IMR-90 (cell line): Measurements from ENCODE around the gene IGF1R. TPM values are rescaled to one million over a fixed set of nuclear protein-coding genes. Genes with fewer than 3 reads are reported as not detected.

Experiments
- ATAC-seq: fragments of 200-7000 bp; cut with Tn5 transposase; 2 replicates; pipeline ENCODE4 v1.9.1; 2020; ENCODE audit warnings: low read depth, mild to moderate bottlenecking, moderate library complexity
- BruUV-seq: library from RNA; stranded (reverse); fragments of 400-500 nt; replicated peaks from 2 replicates; lab custom pipeline; 2021; lab: Mats Ljungman, UMichigan
- CTCF ChIA-PET: fragments of 300-600 bp; formaldehyde crosslinking; extraction: SDS; loops from one replicate; lab custom pipeline; 2021; ENCODE audit warnings: antibody characterized with exemption; lab: Yijun Ruan, JAX
- POLR2A ChIA-PET: fragments of 300-600 bp; sonication (Branson Sonifier 250); formaldehyde crosslinking; loops from one replicate; lab custom pipeline; 2022; ENCODE audit warnings: antibody characterized with exemption; ENCODE audit not compliant: unreplicated experiment; lab: Charles Lee
- DNase-seq: peaks from one replicate; pipeline ENCODE4 v3.0.0; 2013
- H2AFZ ChIP-seq: replicated peaks from 2 replicates; pipeline ENCODE3; 2013; ENCODE audit warnings: low read length, mild to moderate bottlenecking; ENCODE audit not compliant: poor library complexity
- H2AK5ac ChIP-seq: 2 replicates; pipeline ENCODE4 v1.6.1; 2013; ENCODE audit warnings: low read depth, low read length, inconsistent platforms
- H2AK9ac ChIP-seq: replicated peaks from 2 replicates; pipeline ENCODE3; 2013; ENCODE audit warnings: mild to moderate bottlenecking, low read depth, low read length, moderate library complexity; ENCODE audit not compliant: poor library complexity
- H2BK120ac ChIP-seq: 2 replicates; pipeline ENCODE4 v1.6.1; 2013; ENCODE audit warnings: low read depth, low read length, inconsistent platforms
- H2BK15ac ChIP-seq: 3 replicates; pipeline ENCODE4 v1.6.1; 2013; ENCODE audit warnings: low read depth, low read length, inconsistent platforms
- H2BK20ac ChIP-seq: 2 replicates; pipeline ENCODE4 v1.6.1; 2013; ENCODE audit warnings: low read depth, mild to moderate bottlenecking, inconsistent platforms, low read length, moderate library complexity
- H2BK5ac ChIP-seq: 2 replicates; pipeline ENCODE4 v1.6.1; 2013; ENCODE audit warnings: mild to moderate bottlenecking, low read depth, low read length, inconsistent platforms; ENCODE audit not compliant: poor library complexity, severe bottlenecking
- H3K14ac ChIP-seq: replicated peaks from 2 replicates; pipeline ENCODE4 v1.6.1; 2013; ENCODE audit warnings: low read depth, low read length, inconsistent platforms
- H3K18ac ChIP-seq: 2 replicates; pipeline ENCODE4 v1.6.1; 2013; ENCODE audit warnings: low read depth, low read length, control low read depth
- H3K23ac ChIP-seq: 2 replicates; pipeline ENCODE4 v1.6.1; 2013; ENCODE audit warnings: low read depth, low read length, inconsistent platforms
- H3K27ac ChIP-seq: 2 replicates; pipeline ENCODE4 v1.5.1; 2013; ENCODE audit warnings: mild to moderate bottlenecking, control low read depth, low read length; ENCODE audit not compliant: insufficient read depth
- H3K27me3 ChIP-seq: 2 replicates; pipeline ENCODE4 v1.6.1; 2013; ENCODE audit warnings: low read length; ENCODE audit not compliant: control insufficient read depth, insufficient read depth
- H3K36me3 ChIP-seq: 2 replicates; pipeline ENCODE4 v1.6.1; 2013; ENCODE audit warnings: low read length, mixed read lengths; ENCODE audit not compliant: control insufficient read depth, insufficient read depth
- H3K4ac ChIP-seq: 2 replicates; pipeline ENCODE4 v1.6.1; 2013; ENCODE audit warnings: low read depth, low read length, inconsistent platforms
- H3K4me1 ChIP-seq: 2 replicates; pipeline ENCODE4 v1.6.1; 2013; ENCODE audit warnings: low read length, mixed read lengths; ENCODE audit not compliant: control insufficient read depth, insufficient read depth
- H3K4me2 ChIP-seq: 2 replicates; pipeline ENCODE4 v1.6.1; 2013; ENCODE audit warnings: low read depth, mild to moderate bottlenecking, control low read depth, low read length, moderate library complexity
- H3K4me3 ChIP-seq: 2 replicates; pipeline ENCODE4 v1.5.1; 2013; ENCODE audit warnings: low read depth, mild to moderate bottlenecking, control low read depth, low read length, moderate library complexity; ENCODE audit not compliant: insufficient read depth
- H3K56ac ChIP-seq: 2 replicates; pipeline ENCODE4 v1.6.1; 2013; ENCODE audit warnings: low read length, inconsistent platforms; ENCODE audit not compliant: insufficient read depth; ENCODE audit errors: extremely low read depth
- H3K79me1 ChIP-seq, 2 experiments: 2 replicates each; pipeline ENCODE4 v1.6.1; 2013; ENCODE audit warnings: low read length in 2 of 2, inconsistent platforms in 1 of 2, low read depth in 1 of 2
- H3K9ac ChIP-seq: 2 replicates; pipeline ENCODE4 v1.6.1; 2013; ENCODE audit warnings: low read depth, low read length, control low read depth
- H3K9me1 ChIP-seq: 2 replicates; pipeline ENCODE4 v1.6.1; 2013; ENCODE audit warnings: low read length, inconsistent platforms; ENCODE audit not compliant: insufficient read depth
- H3K9me3 ChIP-seq: 2 replicates; pipeline ENCODE4 v1.6.1; 2013; ENCODE audit warnings: low read length; ENCODE audit not compliant: control insufficient read depth, insufficient read depth
- H4K20me1 ChIP-seq: 2 replicates; pipeline ENCODE4 v1.6.1; 2013; ENCODE audit warnings: low read length, inconsistent platforms; ENCODE audit not compliant: insufficient read depth
- H4K5ac ChIP-seq: 2 replicates; pipeline ENCODE4 v1.6.1; 2013; ENCODE audit warnings: mild to moderate bottlenecking, low read depth, low read length, control low read depth
- H4K8ac ChIP-seq, 2 experiments: 2 replicates each; pipeline ENCODE4 v1.6.1; 2013; ENCODE audit warnings: low read depth in 2 of 2, low read length in 2 of 2, control low read depth in 1 of 2, inconsistent platforms in 1 of 2
- H4K91ac ChIP-seq: 2 replicates; pipeline ENCODE4 v1.6.1; 2013; ENCODE audit warnings: low read depth, low read length, inconsistent platforms; ENCODE audit not compliant: insufficient read depth
- BHLHE40 ChIP-seq: fragments of 150-350 bp; IDR thresholded peaks from 2 replicates; pipeline ENCODE4 v1.6.1; 2016; ENCODE audit warnings: mild to moderate bottlenecking, low read depth, low read length
- CEBPB ChIP-seq: IDR thresholded peaks from 2 replicates; pipeline ENCODE4 v1.6.1; 2012; ENCODE audit warnings: low read depth, low read length, improper control_type of control experiment
- SMC3 ChIP-seq: fragments of 150-350 bp; IDR thresholded peaks from 2 replicates; pipeline ENCODE4 v1.6.1; 2016; ENCODE audit warnings: low read depth, mild to moderate bottlenecking, antibody characterized with exemption, low read length, moderate library complexity
- WGBS, 2 experiments: methylation state at CpG; one replicate each; pipeline versions ENCODE4 v1.1.5 to v1.1.7; 2013; ENCODE audit warnings: missing lambda C conversion rate in 2 of 2; ENCODE audit not compliant: insufficient read length in 1 of 2; ENCODE audit errors: extremely low coverage in 2 of 2; 5-methylcytosine and 5-hydroxymethylcytosine counted together
- dilution Hi-C: fragments of 300-500 bp; cut with HindIII; formaldehyde crosslinking; loops from one replicate; pipeline ENCODE4 v1.14.3; 2018; ENCODE audit warnings: low sequenced_read_pairs; ENCODE audit not compliant: unreplicated experiment
- in situ Hi-C: fragments of 300-500 bp; cut with MboI; formaldehyde crosslinking; loops from 3 replicates; pipeline ENCODE4 v1.14.3; 2019; ENCODE audit warnings: low sequenced_read_pairs, inconsistent platforms, mixed read lengths
- intact Hi-C: fragments of 100-400 bp; cut with micrococcal nuclease; formaldehyde crosslinking; loops from 2 replicates; pipeline ENCODE4 v1.10.0; 2022
- polyA plus RNA-seq, 3 experiments: library from polyadenylated mRNA; depleted of rRNA; stranded (reverse); fragments of >200 nt; gene quantifications; 2 replicates each; pipeline ENCODE4 v1.2.3, GENCODE V29; 2012; ENCODE audit warnings: low replicate concordance in 1 of 3
- total RNA-seq: library from RNA; depleted of rRNA; stranded (reverse); fragments of >200 nt; gene quantifications from 2 replicates; pipeline ENCODE4 v1.2.3, GENCODE V29; 2012
- TF ChIP-seq, protein P1 (sequence below): fragments of 150-350 bp; IDR thresholded peaks from 2 replicates; pipeline ENCODE4 v1.6.1; 2016; ENCODE audit warnings: low read depth, mild to moderate bottlenecking, low read length, moderate library complexity, borderline replicate concordance

The IGF1R gene
- total and polyA plus RNA-seq, 2 of the 4 experiments (the other 2 are of a cell fraction): 24.0 to 24.9 TPM

- in situ Hi-C loops (loop anchor here (25.0 kb wide), 1 partner anchor 124 kb away; no protein-coding TSS in a partner anchor), dilution Hi-C loops (no loop called here), intact Hi-C loops (no loop called here)
- H3K23ac ChIP-seq: 0 out of 2 replicates have a peak overlapping the region, but pooled peaks have one; percentile 31
- H4K91ac ChIP-seq: no peak overlapping the region
- no peak overlapping the region for H2AK9ac ChIP-seq
- ATAC-seq (peak; percentile 64), DNase-seq (peak; percentile 38)
- H2AK5ac ChIP-seq: peak overlapping the region; percentile 18; the same call in 1 of the 2 replicates
- H2BK20ac ChIP-seq: no peak overlapping the region
- peaks cover 42 to 87% of the 10 kb centered on the region in 2 experiments for H3K79me1 ChIP-seq
- BruUV-seq: no TSS peak
- 90% methylated on average over 2 of the region's 9 CpGs; no CpG with 5 or more reads in 1 of the 2 experiments for WGBS, 2 experiments
- H2BK15ac ChIP-seq: no peak overlapping the region
- H3K56ac ChIP-seq: no peak overlapping the region
- peak overlapping the region; percentile 29; the same call in 1 of the 2 replicates for H3K4ac ChIP-seq
- no peaks in the 10 kb centered on the region for H3K27me3 ChIP-seq
- no peak overlapping the region for H4K5ac ChIP-seq
- H3K18ac ChIP-seq: no peak overlapping the region
- H2AFZ ChIP-seq: no peak overlapping the region
- peaks cover 8% of the 10 kb centered on the region for H3K4me1 ChIP-seq
- H3K27ac ChIP-seq: no peak overlapping the region
- H2BK120ac ChIP-seq: no peak overlapping the region
- no peak overlapping the region for H3K9ac ChIP-seq
- no peak overlapping the region for H3K4me3 ChIP-seq
- ChIA-PET CTCF (interaction anchor here (0.7 kb wide), 1 partner anchor 51 kb away, joined by 3 read pairs; no protein-coding TSS in a partner anchor), POLR2A (no interaction called here)
- TF ChIP-seq CEBPB (0 out of 2 replicates have a peak, but pooled peaks have one; percentile 37), BHLHE40 (no peak), SMC3 (no peak)
- TF ChIP-seq, protein P1, sequence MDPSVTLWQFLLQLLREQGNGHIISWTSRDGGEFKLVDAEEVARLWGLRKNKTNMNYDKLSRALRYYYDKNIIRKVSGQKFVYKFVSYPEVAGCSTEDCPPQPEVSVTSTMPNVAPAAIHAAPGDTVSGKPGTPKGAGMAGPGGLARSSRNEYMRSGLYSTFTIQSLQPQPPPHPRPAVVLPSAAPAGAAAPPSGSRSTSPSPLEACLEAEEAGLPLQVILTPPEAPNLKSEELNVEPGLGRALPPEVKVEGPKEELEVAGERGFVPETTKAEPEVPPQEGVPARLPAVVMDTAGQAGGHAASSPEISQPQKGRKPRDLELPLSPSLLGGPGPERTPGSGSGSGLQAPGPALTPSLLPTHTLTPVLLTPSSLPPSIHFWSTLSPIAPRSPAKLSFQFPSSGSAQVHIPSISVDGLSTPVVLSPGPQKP: no peak
- H4K8ac ChIP-seq: no peak overlapping the region; a peak in 1 of 4 replicates
- H3K36me3 ChIP-seq: no peaks in the 10 kb centered on the region
- H2BK5ac ChIP-seq: no peak overlapping the region
- H3K9me3 ChIP-seq: no peaks in the 10 kb centered on the region
- H3K4me2 ChIP-seq: no peak overlapping the region
- H3K14ac ChIP-seq: peak overlapping the region; percentile 85
- peaks cover 16% of the 10 kb centered on the region for H3K9me1 ChIP-seq
- H4K20me1 ChIP-seq: peaks cover 67% of the 10 kb centered on the region
These were observed 139.8 kb downstream of the IGF1R start for GRCh38 chr15:98787936-98788757.
